ENCODE results near the gene LRRC72. TPM values are rescaled to one million over a fixed set of nuclear protein-coding genes. Genes with fewer than 3 reads are reported as not detected.

The LRRC72 gene
- total and polyA plus RNA-seq, 9 of the 15 experiments (the other 6 are each of a cell fraction or from before 2014, with no cell fraction given) = 0.10 TPM; not detected in 8

DNA sequence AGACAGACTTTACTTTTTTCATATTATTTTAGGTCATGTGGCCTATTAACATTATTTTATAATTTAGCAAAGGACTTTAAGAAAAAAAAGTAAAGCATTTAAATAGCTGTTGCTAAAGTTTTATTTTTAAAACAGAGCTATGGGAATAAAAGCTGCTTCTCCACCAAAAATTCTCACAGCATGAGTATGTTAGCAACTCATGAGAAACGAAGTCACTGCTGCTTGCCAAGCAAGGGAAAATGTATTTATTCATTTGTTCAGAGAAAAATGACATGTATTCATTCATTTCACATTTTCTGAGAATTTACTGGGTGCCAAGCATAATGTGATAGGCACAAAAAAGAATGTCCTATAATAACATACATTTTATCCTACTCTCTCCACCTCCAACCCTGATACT is 5.1 kb downstream of the LRRC72 start:
- intact Hi-C loops (cut with micrococcal nuclease) = no loop called here
- no peaks in the 10 kb centered on the region for H3K36me3 ChIP-seq (ENCODE audit: control insufficient read depth, insufficient read depth, low read length)
- no peaks in the 10 kb centered on the region for H3K79me2 ChIP-seq (ENCODE audit: control insufficient read depth, insufficient read depth, low read length)
- H3K27me3 ChIP-seq (ENCODE audit: control insufficient read depth in 2 of 2, insufficient read depth in 2 of 2, low read length in 2 of 2) = no peaks in the 10 kb centered on the region
- H3K4me2 ChIP-seq (ENCODE audit: insufficient read depth, low read length) = no peak overlapping the region
- DNase-seq (ENCODE audit: extremely low read depth in 1 of 4, low spot score in 3 of 4) (no peak), ATAC-seq (no peak), FAIRE-seq (no peak)
- CTCF ChIA-PET (ENCODE audit: low intra/inter-chr PET ratio) = no interaction called here
- 28% methylated on average over 1 of the region's 1 CpG for WGBS (ENCODE audit: insufficient coverage, low coverage, missing lambda C conversion rate)
- H3K9me1 ChIP-seq (ENCODE audit: control insufficient read depth, insufficient read depth, low read length) = no peaks in the 10 kb centered on the region
- in situ Hi-C loops (cut with MboI) = no loop called here
- H4K20me1 ChIP-seq (replicated peaks; ENCODE audit: control insufficient read depth, insufficient read depth, low read length) = no peaks in the 10 kb centered on the region
- H3K27ac ChIP-seq (ENCODE audit: extremely low read depth, low read depth, low read length) = no peak overlapping the region
- H3K4me1 ChIP-seq (replicated peaks in 1 of 2; ENCODE audit: control insufficient read depth in 2 of 2, insufficient read depth in 2 of 2, low read length in 2 of 2) = peaks cover 0 to 6% of the 10 kb centered on the region in 2 experiments; a peak in 3 of 5 replicates
- no peak overlapping the region for H2AFZ ChIP-seq (ENCODE audit: low read depth, low read length)
- H3K9ac ChIP-seq (ENCODE audit: insufficient read depth in 1 of 2, low read depth in 2 of 2, low read length in 2 of 2) = no peak overlapping the region
- H3K4me3 ChIP-seq = no peak overlapping the region
- POLR2A ChIA-PET = interaction anchor here (0.9 to 1.1 kb wide), 2 partner anchors 11 to 19 kb away, joined by 3 read pairs; no protein-coding TSS in a partner anchor
- no TSS peak for BruUV-seq (replicated peaks)
- H3K9me3 ChIP-seq (replicated peaks; ENCODE audit: control insufficient read depth, insufficient read depth, low read depth, low read length) = no peaks in the 10 kb centered on the region
- TF ChIP-seq, protein P1, sequence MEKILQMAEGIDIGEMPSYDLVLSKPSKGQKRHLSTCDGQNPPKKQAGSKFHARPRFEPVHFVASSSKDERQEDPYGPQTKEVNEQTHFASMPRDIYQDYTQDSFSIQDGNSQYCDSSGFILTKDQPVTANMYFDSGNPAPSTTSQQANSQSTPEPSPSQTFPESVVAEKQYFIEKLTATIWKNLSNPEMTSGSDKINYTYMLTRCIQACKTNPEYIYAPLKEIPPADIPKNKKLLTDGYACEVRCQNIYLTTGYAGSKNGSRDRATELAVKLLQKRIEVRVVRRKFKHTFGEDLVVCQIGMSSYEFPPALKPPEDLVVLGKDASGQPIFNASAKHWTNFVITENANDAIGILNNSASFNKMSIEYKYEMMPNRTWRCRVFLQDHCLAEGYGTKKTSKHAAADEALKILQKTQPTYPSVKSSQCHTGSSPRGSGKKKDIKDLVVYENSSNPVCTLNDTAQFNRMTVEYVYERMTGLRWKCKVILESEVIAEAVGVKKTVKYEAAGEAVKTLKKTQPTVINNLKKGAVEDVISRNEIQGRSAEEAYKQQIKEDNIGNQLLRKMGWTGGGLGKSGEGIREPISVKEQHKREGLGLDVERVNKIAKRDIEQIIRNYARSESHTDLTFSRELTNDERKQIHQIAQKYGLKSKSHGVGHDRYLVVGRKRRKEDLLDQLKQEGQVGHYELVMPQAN (IDR thresholded peaks at IDR 0.05; ENCODE audit: borderline replicate concordance) = no peak
- TF ChIP-seq TAF9B (IDR thresholded peaks at IDR 0.05; ENCODE audit: partially characterized antibody) (no peak), HMGN3 (IDR thresholded peaks at IDR 0.05; ENCODE audit: borderline replicate concordance, extremely low read depth, insufficient read length, low read depth, low read length) (no peak), COPS2 (conservative IDR thresholded peaks at IDR 0.05) (no peak), HEY1 (CRISPR knock-in tag; IDR thresholded peaks at IDR 0.05; ENCODE audit: borderline replicate concordance) (no peak), CEBPB (tag; IDR thresholded peaks at IDR 0.05) (no peak), TSC22D4 (tag; IDR thresholded peaks at IDR 0.05) (no peak), YBX1 (IDR thresholded peaks at IDR 0.05) (no peak)
- TF ChIP-seq, protein P2, sequence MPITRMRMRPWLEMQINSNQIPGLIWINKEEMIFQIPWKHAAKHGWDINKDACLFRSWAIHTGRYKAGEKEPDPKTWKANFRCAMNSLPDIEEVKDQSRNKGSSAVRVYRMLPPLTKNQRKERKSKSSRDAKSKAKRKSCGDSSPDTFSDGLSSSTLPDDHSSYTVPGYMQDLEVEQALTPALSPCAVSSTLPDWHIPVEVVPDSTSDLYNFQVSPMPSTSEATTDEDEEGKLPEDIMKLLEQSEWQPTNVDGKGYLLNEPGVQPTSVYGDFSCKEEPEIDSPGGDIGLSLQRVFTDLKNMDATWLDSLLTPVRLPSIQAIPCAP (CRISPR knock-in tag; IDR thresholded peaks at IDR 0.05; ENCODE audit: borderline replicate concordance) = no peak
- TF ChIP-seq, protein P3, sequence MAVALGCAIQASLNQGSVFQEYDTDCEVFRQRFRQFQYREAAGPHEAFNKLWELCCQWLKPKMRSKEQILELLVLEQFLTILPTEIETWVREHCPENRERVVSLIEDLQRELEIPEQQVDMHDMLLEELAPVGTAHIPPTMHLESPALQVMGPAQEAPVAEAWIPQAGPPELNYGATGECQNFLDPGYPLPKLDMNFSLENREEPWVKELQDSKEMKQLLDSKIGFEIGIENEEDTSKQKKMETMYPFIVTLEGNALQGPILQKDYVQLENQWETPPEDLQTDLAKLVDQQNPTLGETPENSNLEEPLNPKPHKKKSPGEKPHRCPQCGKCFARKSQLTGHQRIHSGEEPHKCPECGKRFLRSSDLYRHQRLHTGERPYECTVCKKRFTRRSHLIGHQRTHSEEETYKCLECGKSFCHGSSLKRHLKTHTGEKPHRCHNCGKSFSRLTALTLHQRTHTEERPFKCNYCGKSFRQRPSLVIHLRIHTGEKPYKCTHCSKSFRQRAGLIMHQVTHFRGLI (CRISPR knock-in tag; IDR thresholded peaks at IDR 0.05) = no peak
- TF ChIP-seq, protein P4, sequence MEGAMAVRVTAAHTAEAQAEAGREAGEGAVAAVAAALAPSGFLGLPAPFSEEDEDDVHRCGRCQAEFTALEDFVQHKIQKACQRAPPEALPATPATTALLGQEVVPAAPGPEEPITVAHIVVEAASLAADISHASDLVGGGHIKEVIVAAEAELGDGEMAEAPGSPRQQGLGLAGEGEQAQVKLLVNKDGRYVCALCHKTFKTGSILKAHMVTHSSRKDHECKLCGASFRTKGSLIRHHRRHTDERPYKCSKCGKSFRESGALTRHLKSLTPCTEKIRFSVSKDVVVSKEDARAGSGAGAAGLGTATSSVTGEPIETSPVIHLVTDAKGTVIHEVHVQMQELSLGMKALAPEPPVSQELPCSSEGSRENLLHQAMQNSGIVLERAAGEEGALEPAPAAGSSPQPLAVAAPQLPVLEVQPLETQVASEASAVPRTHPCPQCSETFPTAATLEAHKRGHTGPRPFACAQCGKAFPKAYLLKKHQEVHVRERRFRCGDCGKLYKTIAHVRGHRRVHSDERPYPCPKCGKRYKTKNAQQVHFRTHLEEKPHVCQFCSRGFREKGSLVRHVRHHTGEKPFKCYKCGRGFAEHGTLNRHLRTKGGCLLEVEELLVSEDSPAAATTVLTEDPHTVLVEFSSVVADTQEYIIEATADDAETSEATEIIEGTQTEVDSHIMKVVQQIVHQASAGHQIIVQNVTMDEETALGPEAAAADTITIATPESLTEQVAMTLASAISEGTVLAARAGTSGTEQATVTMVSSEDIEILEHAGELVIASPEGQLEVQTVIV (CRISPR knock-in tag; IDR thresholded peaks at IDR 0.05; ENCODE audit: borderline replicate concordance) = no peak
- TF ChIP-seq, protein P5, sequence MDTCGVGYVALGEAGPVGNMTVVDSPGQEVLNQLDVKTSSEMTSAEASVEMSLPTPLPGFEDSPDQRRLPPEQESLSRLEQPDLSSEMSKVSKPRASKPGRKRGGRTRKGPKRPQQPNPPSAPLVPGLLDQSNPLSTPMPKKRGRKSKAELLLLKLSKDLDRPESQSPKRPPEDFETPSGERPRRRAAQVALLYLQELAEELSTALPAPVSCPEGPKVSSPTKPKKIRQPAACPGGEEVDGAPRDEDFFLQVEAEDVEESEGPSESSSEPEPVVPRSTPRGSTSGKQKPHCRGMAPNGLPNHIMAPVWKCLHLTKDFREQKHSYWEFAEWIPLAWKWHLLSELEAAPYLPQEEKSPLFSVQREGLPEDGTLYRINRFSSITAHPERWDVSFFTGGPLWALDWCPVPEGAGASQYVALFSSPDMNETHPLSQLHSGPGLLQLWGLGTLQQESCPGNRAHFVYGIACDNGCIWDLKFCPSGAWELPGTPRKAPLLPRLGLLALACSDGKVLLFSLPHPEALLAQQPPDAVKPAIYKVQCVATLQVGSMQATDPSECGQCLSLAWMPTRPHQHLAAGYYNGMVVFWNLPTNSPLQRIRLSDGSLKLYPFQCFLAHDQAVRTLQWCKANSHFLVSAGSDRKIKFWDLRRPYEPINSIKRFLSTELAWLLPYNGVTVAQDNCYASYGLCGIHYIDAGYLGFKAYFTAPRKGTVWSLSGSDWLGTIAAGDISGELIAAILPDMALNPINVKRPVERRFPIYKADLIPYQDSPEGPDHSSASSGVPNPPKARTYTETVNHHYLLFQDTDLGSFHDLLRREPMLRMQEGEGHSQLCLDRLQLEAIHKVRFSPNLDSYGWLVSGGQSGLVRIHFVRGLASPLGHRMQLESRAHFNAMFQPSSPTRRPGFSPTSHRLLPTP (IDR thresholded peaks at IDR 0.05; ENCODE audit: borderline replicate concordance, extremely low read depth, insufficient read length) = no peak
